Muscle layer of duodenum (tissue), 2 donors: ENCODE results near the gene PRR14L.
"Not testable (repeated sequence)": the region's sequence is repeated elsewhere in the genome, so short reads cannot be mapped to it uniquely, and the experiment has no call there.

ENCODE experiments used
- H3K27ac ChIP-seq: one replicate; pipeline ENCODE4 v1.7.0; 2013; ENCODE audit warnings: mild to moderate bottlenecking, low read length
- H3K27me3 ChIP-seq: one replicate; pipeline ENCODE4 v1.7.0; 2013; ENCODE audit warnings: low read depth, mild to moderate bottlenecking, control low read depth, low read length
- H3K36me3 ChIP-seq, 2 donors: one replicate each; pipeline ENCODE4 v1.7.0; 2013; ENCODE audit warnings: low read length in 2 of 2, control low read depth in 1 of 2, mild to moderate bottlenecking in 1 of 2; ENCODE audit not compliant: insufficient read depth in 2 of 2, control insufficient read depth in 1 of 2
- H3K4me1 ChIP-seq, 2 donors: one replicate each; pipeline ENCODE4 v1.7.0; 2013; ENCODE audit warnings: low read length in 2 of 2, mild to moderate bottlenecking in 2 of 2, control low read depth in 1 of 2, moderate library complexity in 1 of 2; ENCODE audit not compliant: insufficient read depth in 2 of 2, control insufficient read depth in 1 of 2
- H3K4me3 ChIP-seq, 2 donors: one replicate each; pipeline ENCODE4 v1.7.0; 2013; ENCODE audit warnings: low read length in 2 of 2, low read depth in 1 of 2, mild to moderate bottlenecking in 1 of 2
- H3K9me3 ChIP-seq, 2 donors: one replicate each; pipeline ENCODE4 v1.7.0; 2013; ENCODE audit warnings: low read length in 2 of 2, control low read depth in 1 of 2, mild to moderate bottlenecking in 1 of 2; ENCODE audit not compliant: control insufficient read depth in 1 of 2
- donor health status: healthy.

The PRR14L gene

DNA sequence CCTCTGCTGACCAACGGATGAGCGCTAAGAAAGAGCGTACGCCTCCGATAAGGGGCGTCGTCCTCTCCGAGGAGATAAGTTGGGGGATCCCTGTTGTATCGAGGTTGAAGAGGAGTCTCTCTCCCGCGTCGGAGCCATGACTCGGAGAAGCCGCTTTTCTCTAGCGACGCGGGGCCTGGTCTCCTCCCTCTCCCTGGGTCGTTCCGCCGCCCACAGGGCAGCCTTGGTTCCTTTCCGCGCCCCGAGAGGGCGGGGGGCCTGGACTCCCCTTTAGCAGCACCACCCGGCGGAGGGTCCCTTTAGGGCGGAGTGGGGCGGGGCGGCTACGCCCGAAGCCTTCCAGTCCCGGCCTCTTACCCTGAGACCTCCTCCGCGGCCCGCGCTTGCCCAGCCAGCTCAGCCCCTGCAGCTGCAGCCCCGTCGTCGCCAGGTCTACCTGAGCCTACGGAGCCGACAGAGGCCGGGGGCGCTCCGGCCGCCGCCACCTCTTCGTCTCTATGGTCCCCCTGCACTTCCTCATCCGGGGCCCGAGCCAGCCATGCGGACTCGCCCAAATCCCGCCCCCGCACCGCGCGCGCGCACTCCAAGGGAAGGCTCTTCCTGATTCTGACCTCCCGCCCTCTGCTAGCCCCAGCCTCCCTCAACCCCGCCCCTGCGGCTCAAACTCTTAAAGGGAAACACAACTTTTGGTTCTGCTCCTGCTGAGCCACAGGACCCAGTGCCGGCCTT is at the start of gene PRR14L:
Gene PRR14L (minus strand): TSS at position 497 of the 729 bp plus-strand sequence. CDS start 11,272 bp downstream, outside the sequence.
- Histone ChIP-seq H3K9me3 (no peaks in the 10 kb centered on the region), H3K27me3 (no peaks in the 10 kb centered on the region), H3K4me1 (peaks cover 34 to 42% of the 10 kb centered on the region in 2 donors), H3K36me3 (no peaks in the 10 kb centered on the region), H3K27ac (peak within 1 kb of the TSS; percentile 88), H3K4me3 (peak within 1 kb of the TSS; percentile 89 to 93)

GRCh38 chr22:31799358-31799757 is 49.4 kb upstream of the PRR14L start:
- H3K27me3 ChIP-seq, H3K4me1 ChIP-seq, H3K27ac ChIP-seq, H3K4me3 ChIP-seq, H3K9me3 ChIP-seq: not testable (repeated sequence)
- peaks cover 34 to 58% of the 10 kb centered on the region in 2 donors for H3K36me3 ChIP-seq

DNA sequence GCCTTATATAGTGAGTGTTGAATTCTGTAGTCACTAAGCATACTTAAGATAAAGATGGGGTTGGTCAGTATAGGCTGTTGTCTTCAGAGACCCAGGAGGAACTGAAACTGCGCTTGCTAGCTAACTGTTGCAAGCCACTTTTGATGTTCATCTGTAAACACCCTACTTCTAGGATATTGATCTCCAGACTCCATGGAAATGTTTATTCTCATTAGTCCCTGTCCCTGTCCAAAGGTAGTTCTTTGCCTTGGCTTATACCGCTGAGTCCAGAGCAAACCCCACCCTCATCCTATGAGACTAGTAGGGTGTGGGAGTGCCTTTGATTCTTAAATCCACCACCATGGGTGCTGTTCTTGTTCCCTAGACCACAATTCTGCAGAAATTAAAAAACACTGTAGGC is 40.3 kb upstream of the PRR14L start:
- no peaks in the 10 kb centered on the region for H3K27me3 ChIP-seq
- H3K36me3 ChIP-seq, result peaks cover 3 to 24% of the 10 kb centered on the region in 2 donors
- H3K4me1 ChIP-seq, result no peaks in the 10 kb centered on the region
- H3K27ac ChIP-seq, result no peak overlapping the region
- no peaks in the 10 kb centered on the region for H3K9me3 ChIP-seq
- no peak overlapping the region for H3K4me3 ChIP-seq

DNA sequence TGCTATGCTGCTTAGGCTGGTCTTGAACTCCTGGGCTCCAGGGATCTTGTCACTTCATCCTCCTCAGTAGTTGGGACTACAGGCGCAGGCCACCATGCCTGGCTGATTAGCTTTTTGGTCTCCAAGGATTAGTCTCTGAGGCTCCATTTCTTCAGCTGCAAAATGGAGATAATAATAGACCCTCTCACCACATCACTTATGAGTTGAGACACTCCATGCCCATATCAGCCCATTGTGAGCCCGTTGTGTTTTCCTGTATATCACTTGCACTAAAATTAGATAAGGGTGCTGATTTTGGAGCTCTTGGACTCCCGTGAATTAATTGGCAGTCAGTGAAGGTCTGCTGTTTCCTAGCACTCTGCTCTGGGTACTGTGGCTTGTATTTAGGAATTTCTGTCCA is 39.9 kb upstream of the PRR14L start:
- Histone ChIP-seq H3K27ac (no peak overlapping the region), H3K9me3 (no peaks in the 10 kb centered on the region), H3K27me3 (no peaks in the 10 kb centered on the region), H3K36me3 (peaks cover 7 to 25% of the 10 kb centered on the region in 2 donors), H3K4me1 (no peaks in the 10 kb centered on the region), H3K4me3 (no peak overlapping the region)

DNA sequence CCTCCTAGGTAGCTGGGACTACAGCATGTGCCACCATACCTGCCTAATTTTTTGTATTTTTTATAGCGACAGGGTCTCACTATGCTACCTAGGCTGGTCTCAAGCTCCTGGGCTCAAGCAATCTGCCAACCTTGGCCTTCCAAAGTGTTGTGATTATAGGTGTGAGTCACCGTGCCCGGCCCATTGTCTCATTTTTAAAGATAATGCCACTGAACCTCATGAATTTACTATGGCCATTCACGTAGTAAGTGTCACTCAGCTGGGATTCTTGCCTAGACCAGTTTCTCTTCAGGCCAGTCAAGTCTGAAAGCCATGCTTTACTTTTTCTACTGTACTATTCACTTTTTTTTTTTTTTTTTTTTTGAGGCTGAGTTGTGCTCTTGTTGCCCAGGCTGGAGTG is 26.3 kb upstream of the PRR14L start:
- H3K36me3 ChIP-seq, result peaks cover 33 to 51% of the 10 kb centered on the region in 2 donors

GRCh38 chr22:31773416-31773815 is 23.5 kb upstream of the PRR14L start:
- Histone ChIP-seq H3K9me3 (no peaks in the 10 kb centered on the region), H3K4me3 (no peak overlapping the region), H3K4me1 (no peaks in the 10 kb centered on the region), H3K27ac (no peak overlapping the region), H3K36me3 (peaks cover 15 to 56% of the 10 kb centered on the region in 2 donors), H3K27me3 (no peaks in the 10 kb centered on the region)

More for the DNA sequence above, 26.3 kb upstream of the PRR14L start:
- Histone ChIP-seq H3K9me3 (no peaks in the 10 kb centered on the region), H3K4me1 (no peaks in the 10 kb centered on the region), H3K27me3 (no peaks in the 10 kb centered on the region), H3K4me3 (no peak overlapping the region), H3K27ac (no peak overlapping the region)

DNA sequence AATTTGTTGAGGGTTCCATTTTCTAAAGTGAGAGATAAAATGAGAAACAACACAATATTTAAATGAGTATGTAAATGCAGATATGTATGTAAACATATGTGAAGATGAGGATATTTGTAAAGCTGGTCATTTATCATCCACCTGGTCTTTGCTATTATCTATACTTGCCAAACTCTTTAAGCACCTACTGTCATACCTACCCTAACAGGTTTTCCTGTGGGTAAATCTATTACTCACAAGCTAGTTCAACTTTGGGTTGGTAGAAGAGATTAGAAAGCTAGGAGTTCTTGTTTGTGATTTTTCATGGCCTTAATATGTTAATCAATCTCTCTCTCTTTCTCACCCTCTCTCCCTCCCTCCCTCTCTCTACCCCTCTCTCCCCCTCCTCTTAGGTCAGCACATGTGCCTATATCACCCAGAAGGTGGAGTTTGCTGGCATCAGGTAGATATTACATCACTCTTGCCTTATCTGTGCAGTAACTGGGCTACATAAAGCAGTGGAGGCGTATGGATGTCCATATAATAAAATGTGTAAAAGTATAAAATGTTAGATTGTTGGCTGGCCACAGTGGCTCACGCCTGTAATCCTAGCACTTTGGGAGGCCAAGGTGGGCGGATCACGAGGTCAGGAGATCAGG is 18.6 kb upstream of the PRR14L start:
- Histone ChIP-seq H3K27ac (no peak overlapping the region), H3K4me1 (no peaks in the 10 kb centered on the region), H3K4me3 (no peak overlapping the region), H3K27me3 (no peaks in the 10 kb centered on the region), H3K9me3 (no peaks in the 10 kb centered on the region), H3K36me3 (peaks cover 17 to 74% of the 10 kb centered on the region in 2 donors)

- Histone ChIP-seq H3K4me1 (no peaks in the 10 kb centered on the region), H3K4me3 (no peak overlapping the region), H3K36me3 (peaks cover 25 to 67% of the 10 kb centered on the region in 2 donors), H3K9me3 (no peaks in the 10 kb centered on the region), H3K27me3 (no peaks in the 10 kb centered on the region), H3K27ac (no peak overlapping the region)
Observed at GRCh38 chr22:31764785-31765184, 14.9 kb upstream of the PRR14L start.

DNA sequence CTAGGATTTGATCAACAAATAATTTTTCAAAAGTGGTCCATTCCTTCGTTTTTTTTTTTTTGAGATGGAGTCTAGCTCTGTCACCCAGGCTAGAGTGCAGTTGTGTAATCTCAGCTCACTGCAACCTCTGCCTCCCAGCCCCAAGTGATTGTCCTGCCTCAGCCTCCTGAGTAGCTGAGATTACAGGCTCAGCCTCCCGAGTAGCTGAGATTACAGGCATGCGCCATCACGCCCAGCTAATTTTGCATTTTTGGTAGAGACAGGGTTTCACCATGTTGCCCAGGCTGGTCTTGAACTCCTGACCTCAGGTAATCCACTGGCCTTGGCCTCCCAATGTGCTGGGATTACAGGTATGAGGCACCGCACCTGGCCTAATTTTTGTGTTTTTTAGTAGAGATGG is 8.9 kb upstream of the PRR14L start:
- H3K36me3 ChIP-seq, result peaks cover 8 to 31% of the 10 kb centered on the region in 2 donors
- not testable (repeated sequence) for H3K27me3 ChIP-seq

DNA sequence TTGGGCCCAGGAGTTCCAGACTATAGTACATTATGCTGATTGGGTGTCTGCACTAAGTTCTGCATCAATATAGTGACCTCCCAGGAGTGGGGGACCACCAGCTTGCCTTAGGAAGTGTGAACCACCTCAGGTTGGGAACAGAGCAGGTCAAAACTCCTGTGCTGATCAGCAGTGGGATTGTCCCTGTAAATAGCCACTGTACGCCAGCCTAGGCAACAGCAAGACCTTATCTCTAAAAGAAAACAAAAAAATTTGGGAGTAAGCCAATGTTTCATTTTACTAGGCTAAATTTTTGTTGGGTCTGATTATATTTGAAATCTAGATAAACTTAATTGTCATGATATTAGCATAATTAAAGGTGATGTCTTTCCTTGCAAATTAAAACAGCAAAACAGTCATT is 7.3 kb upstream of the PRR14L start:
- H3K27ac ChIP-seq, result no peak overlapping the region
- no peaks in the 10 kb centered on the region for H3K27me3 ChIP-seq
- H3K36me3 ChIP-seq, result peaks cover 8 to 28% of the 10 kb centered on the region in 2 donors

More for the DNA sequence above, 8.9 kb upstream of the PRR14L start:
- peaks cover 6 to 12% of the 10 kb centered on the region in 2 donors for H3K4me1 ChIP-seq
- H3K27ac ChIP-seq, H3K9me3 ChIP-seq, H3K4me3 ChIP-seq: not testable (repeated sequence)

GRCh38 chr22:31754813-31755212 is 4.9 kb upstream of the PRR14L start:
- peak overlapping the region; percentile 79 for H3K27ac ChIP-seq
- H3K9me3 ChIP-seq, result no peaks in the 10 kb centered on the region
- H3K36me3 ChIP-seq, result peaks cover 0 to 13% of the 10 kb centered on the region in 2 donors
- H3K4me3 ChIP-seq, result peak overlapping the region in 1 of 2 donors; percentile 82
- H3K27me3 ChIP-seq, result no peaks in the 10 kb centered on the region
- H3K4me1 ChIP-seq, result peaks cover 23% of the 10 kb centered on the region in 2 donors

More for the DNA sequence above, 7.3 kb upstream of the PRR14L start:
- Histone ChIP-seq H3K4me3 (no peak overlapping the region), H3K4me1 (peaks cover 16 to 20% of the 10 kb centered on the region in 2 donors), H3K9me3 (no peaks in the 10 kb centered on the region)
